WERI-Rb-1 (cell line): ENCODE measurements around the gene SLC7A10.

Experiments
- DNase-seq: peaks from one replicate; pipeline ENCODE4 v3.0.0-alpha.2; 2020
- H3K27ac ChIP-seq: fragments of 250-450 bp; sonication (Bioruptor Pico); 2 replicates; pipeline ENCODE4 v1.5.1; 2020; ENCODE audit warnings: mild to moderate bottlenecking, moderate library complexity
- H3K27me3 ChIP-seq: fragments of 250-450 bp; sonication (Bioruptor Pico); 2 replicates; pipeline ENCODE4 v1.5.1; 2021; ENCODE audit warnings: mild to moderate bottlenecking, low read depth, moderate library complexity; ENCODE audit not compliant: insufficient read depth, severe bottlenecking
- H3K36me3 ChIP-seq: fragments of 250-450 bp; sonication (Bioruptor Pico); 2 replicates; pipeline ENCODE4 v1.5.1; 2020; ENCODE audit warnings: mild to moderate bottlenecking, moderate library complexity
- H3K4me3 ChIP-seq: 2 replicates; pipeline ENCODE4 v1.5.1; 2011; ENCODE audit warnings: low read depth, mild to moderate bottlenecking, control low read depth, low read length
- H3K9me3 ChIP-seq: fragments of 250-450 bp; sonication (Bioruptor Pico); 2 replicates; pipeline ENCODE4 v1.5.1; 2021; ENCODE audit warnings: mild to moderate bottlenecking, moderate library complexity; ENCODE audit not compliant: severe bottlenecking
- CTCF ChIP-seq: IDR thresholded peaks from 2 replicates; pipeline ENCODE4 v1.5.1; 2011; ENCODE audit warnings: low read depth, mild to moderate bottlenecking, control low read depth, inconsistent platforms, low read length

SLC7A10 gene

GRCh38 chr19:33259539-33259938 is 33.9 kb upstream of the SLC7A10 start:
- no peak overlapping the region for H3K27ac ChIP-seq
- no peaks in the 10 kb centered on the region for H3K9me3 ChIP-seq
- no peak for TF ChIP-seq CTCF
- H3K27me3 ChIP-seq: no peaks in the 10 kb centered on the region
- no peaks in the 10 kb centered on the region for H3K36me3 ChIP-seq
- H3K4me3 ChIP-seq: no peak overlapping the region
- no peak for DNase-seq

DNA sequence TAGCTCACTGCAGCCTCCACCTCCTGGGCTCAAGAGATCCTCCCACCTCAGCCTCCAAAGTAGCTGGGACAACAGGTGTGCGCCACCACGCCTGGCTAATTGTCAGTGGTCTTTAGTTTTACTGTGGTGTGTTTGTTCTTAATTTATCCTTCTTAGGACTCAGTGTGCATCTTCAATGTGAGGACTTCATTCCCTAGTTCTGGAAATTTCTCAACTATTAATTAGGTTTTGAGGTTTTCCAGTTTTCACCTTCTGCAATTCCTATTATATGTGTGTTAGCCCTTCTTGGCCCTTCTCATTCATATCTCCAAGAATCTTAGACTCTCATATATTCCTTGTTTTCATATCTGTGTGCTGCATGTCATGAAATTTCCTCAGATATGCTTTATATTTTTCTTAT is 32.2 kb upstream of the SLC7A10 start:
- Histone ChIP-seq H3K36me3 (no peaks in the 10 kb centered on the region), H3K9me3 (no peaks in the 10 kb centered on the region), H3K27ac (no peak overlapping the region), H3K4me3 (no peak overlapping the region), H3K27me3 (no peaks in the 10 kb centered on the region)
- no peak for TF ChIP-seq CTCF
- no peak for DNase-seq

GRCh38 chr19:33256261-33256660 is 30.6 kb upstream of the SLC7A10 start:
- DNase-seq: no peak
- Histone ChIP-seq H3K9me3 (no peaks in the 10 kb centered on the region), H3K27ac (no peak overlapping the region), H3K4me3 (no peak overlapping the region), H3K27me3 (no peaks in the 10 kb centered on the region), H3K36me3 (no peaks in the 10 kb centered on the region)
- no peak for TF ChIP-seq CTCF

- Histone ChIP-seq H3K4me3 (no peak overlapping the region), H3K27me3 (no peaks in the 10 kb centered on the region), H3K27ac (no peak overlapping the region), H3K36me3 (no peaks in the 10 kb centered on the region), H3K9me3 (no peaks in the 10 kb centered on the region)
- TF ChIP-seq CTCF: no peak
- no peak for DNase-seq
Observed at GRCh38 chr19:33255781-33256180, 30.1 kb upstream of the SLC7A10 start.

DNA sequence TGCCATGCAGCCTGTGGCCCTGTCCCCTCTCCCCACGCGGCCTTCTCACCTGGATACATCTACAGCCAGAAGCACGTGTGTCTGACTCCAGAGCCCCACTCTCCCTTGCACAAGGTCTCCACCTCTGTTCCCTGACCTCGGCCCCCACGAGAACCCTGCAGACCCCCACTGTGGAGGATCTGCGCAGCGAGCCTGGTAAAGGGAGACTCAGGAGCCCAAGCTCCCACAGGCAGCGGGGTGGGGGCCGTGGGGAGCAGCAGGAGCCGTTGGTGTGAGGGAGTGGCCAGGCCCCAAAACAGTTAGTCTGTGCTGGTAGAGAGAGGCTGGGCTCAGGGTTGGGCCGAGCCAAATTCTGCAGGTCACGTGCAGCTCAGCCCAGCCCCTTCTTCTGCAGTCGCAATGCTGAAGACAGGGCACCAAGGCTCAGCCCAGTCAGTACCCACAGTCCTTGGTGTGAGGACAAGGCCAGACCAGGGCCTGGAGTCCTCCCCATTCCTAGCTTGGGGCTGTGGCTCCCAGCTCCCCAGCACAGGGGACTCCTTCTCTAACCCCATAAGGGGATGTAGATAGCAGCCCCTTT is 28.7 kb upstream of the SLC7A10 start:
- H3K27me3 ChIP-seq: no peaks in the 10 kb centered on the region
- DNase-seq: no peak
- H3K27ac ChIP-seq: no peak overlapping the region
- no peak overlapping the region for H3K4me3 ChIP-seq
- H3K9me3 ChIP-seq: no peaks in the 10 kb centered on the region
- no peaks in the 10 kb centered on the region for H3K36me3 ChIP-seq
- TF ChIP-seq CTCF: no peak

DNA sequence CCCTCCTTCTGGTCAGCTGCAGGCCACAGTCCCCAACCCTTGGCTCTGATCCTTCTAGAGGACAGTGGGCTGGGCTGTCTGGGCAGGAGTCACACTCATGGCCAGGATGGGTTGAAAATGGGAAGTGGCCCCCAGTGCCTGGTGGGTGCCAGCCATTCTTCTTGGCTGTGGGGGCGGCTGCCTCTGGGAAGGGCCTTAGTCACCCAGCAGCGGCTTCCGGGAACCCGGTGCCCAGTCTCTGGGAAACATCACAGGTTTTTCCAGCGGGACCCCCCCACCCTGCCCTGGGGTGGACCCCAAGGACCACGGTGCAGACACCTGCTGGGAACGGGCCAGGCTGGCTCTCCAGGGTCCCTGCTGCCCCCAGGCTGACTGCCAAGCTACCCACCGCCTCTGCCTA is 27.3 kb upstream of the SLC7A10 start:
- TF ChIP-seq CTCF: no peak
- no peaks in the 10 kb centered on the region for H3K27me3 ChIP-seq
- H3K4me3 ChIP-seq: no peak overlapping the region
- no peak for DNase-seq
- no peak overlapping the region for H3K27ac ChIP-seq
- no peaks in the 10 kb centered on the region for H3K9me3 ChIP-seq
- H3K36me3 ChIP-seq: no peaks in the 10 kb centered on the region
